H1 (cell line): Measurements from ENCODE around the gene PLXNA4. TPM values are rescaled to one million over a fixed set of nuclear protein-coding genes. Genes with fewer than 3 reads are reported as not detected.

Experiments used
- CREB1 ChIP-seq: IDR thresholded peaks from 2 replicates; pipeline ENCODE4 v1.6.1; 2012; ENCODE audit warnings: inconsistent platforms
- polyA plus RNA-seq, 7 experiments: library from polyadenylated mRNA; depleted of rRNA in 3 of 7; stranded (reverse) in 5 of 7; unstranded in 2 of 7; fragments of >200 nt in 5 of 7; fragments of 200-250 nt in 2 of 7; gene quantifications; 1 replicate in 5 of 7; 2 replicates in 1 of 7; 4 replicates in 1 of 7; pipeline versions ENCODE4 v1.2.1 to v1.2.3, GENCODE V29; 2011 to 2013; ENCODE audit warnings: missing spikeins in 2 of 7, mixed read lengths in 2 of 7
- total RNA-seq: library from RNA; stranded (reverse); fragmentation: NEBNext Ultra II Directional; extraction: Animal tissue kit (Norgen Biotek cat#: 25700); gene quantifications from 2 replicates; pipeline ENCODE4 v1.2.1, GENCODE V29; 2021

The PLXNA4 gene
- total and polyA plus RNA-seq, 2 of the 8 experiments (the other 6 are each of a cell fraction or from before 2014, with no cell fraction given) = 0.76 to 0.79 TPM

- no peak for TF ChIP-seq CREB1
Measured at GRCh38 chr7:132511387-132511786, 64.9 kb downstream of the PLXNA4 start (continued).
